GM12878 (cell line): ENCODE measurements around the gene CFP. TPM values are rescaled to one million over a fixed set of nuclear protein-coding genes. Genes with fewer than 3 reads are reported as not detected.

Experiments used
- ATAC-seq: fragments of 200-7000 bp; cut with Tn5 transposase; 3 replicates; pipeline ENCODE4 v1.9.1; 2020; ENCODE audit warnings: mild to moderate bottlenecking, moderate library complexity
- BruUV-seq: library from RNA; stranded (reverse); fragments of 400-500 nt; replicated peaks from 2 replicates; lab custom pipeline; 2021; lab: Mats Ljungman, UMichigan
- CTCF ChIA-PET: fragments of 300-600 bp; sonication (Branson Sonifier 250); formaldehyde crosslinking; extraction: SDS; loops from one replicate; lab custom pipeline; 2021; ENCODE audit warnings: inconsistent platforms; lab: Yijun Ruan, JAX
- POLR2A ChIA-PET: fragments of 350-600 bp; formaldehyde crosslinking; extraction: SDS; loops from one replicate; lab custom pipeline; 2021; ENCODE audit warnings: inconsistent platforms; lab: Charles Lee
- RAD21 ChIA-PET: fragments of 300-600 bp; sonication (Branson Sonifier 250); formaldehyde crosslinking; loops from one replicate; lab custom pipeline; 2023; ENCODE audit warnings: antibody characterized with exemption; ENCODE audit not compliant: unreplicated experiment; lab: Charles Lee
- SMC1A ChIA-PET: fragments of 300-600 bp; sonication (Branson Sonifier 250); formaldehyde crosslinking; loops from one replicate; lab custom pipeline; 2023; ENCODE audit not compliant: unreplicated experiment, uncharacterized antibody; lab: Charles Lee
- DNase-seq: peaks from one replicate; pipeline ENCODE4 v3.0.0-alpha.2; 2011; ENCODE audit warnings: low read depth, low spot score
- FAIRE-seq: peaks from 3 replicates; lab custom pipeline; 2011; peaks lifted over from hg19 to GRCh38; lab: Jason Lieb, UNC
- H2AFZ ChIP-seq: 2 replicates; pipeline ENCODE4 v1.6.0; 2011; ENCODE audit warnings: low read depth, low read length, control low read depth; ENCODE audit not compliant: control insufficient read depth
- H3K27ac ChIP-seq: 2 replicates; pipeline ENCODE4 v1.5.1; 2011; ENCODE audit warnings: control low read depth; ENCODE audit not compliant: control insufficient read depth, insufficient read depth
- H3K27me3 ChIP-seq, 2 experiments: replicated peaks in 1 of 2; 2 replicates each; pipeline versions ENCODE4 v1.6.0 to v1.6.1; 2011; ENCODE audit warnings: low read length in 1 of 2; ENCODE audit not compliant: control insufficient read depth in 2 of 2, insufficient read depth in 2 of 2
- H3K36me3 ChIP-seq, 2 experiments: 2 replicates each; pipeline ENCODE4 v1.5.1; 2011; ENCODE audit warnings: low read length in 1 of 2; ENCODE audit not compliant: control insufficient read depth in 2 of 2, insufficient read depth in 2 of 2
- H3K4me1 ChIP-seq: 2 replicates; pipeline ENCODE4 v1.6.1; 2011; ENCODE audit warnings: mild to moderate bottlenecking, low read length, moderate library complexity, mixed read lengths; ENCODE audit not compliant: control insufficient read depth, insufficient read depth
- H3K4me2 ChIP-seq: 2 replicates; pipeline ENCODE4 v1.6.0; 2011; ENCODE audit warnings: control low read depth; ENCODE audit not compliant: control insufficient read depth, insufficient read depth
- H3K4me3 ChIP-seq: fragments of 200-600 bp; sonication (generic); 2 replicates; pipeline ENCODE4 v1.5.1; 2016
- H3K79me2 ChIP-seq: 2 replicates; pipeline ENCODE4 v1.6.0; 2011; ENCODE audit warnings: low read length; ENCODE audit not compliant: control insufficient read depth, insufficient read depth
- H3K9ac ChIP-seq: 2 replicates; pipeline ENCODE4 v1.8.0; 2011; ENCODE audit warnings: low read length, control low read depth, mixed read lengths; ENCODE audit not compliant: control insufficient read depth, insufficient read depth
- H3K9me3 ChIP-seq: replicated peaks from 3 replicates; pipeline ENCODE4 v1.5.1; 2011; ENCODE audit warnings: mild to moderate bottlenecking, low read length; ENCODE audit not compliant: control insufficient read depth, insufficient read depth
- H4K20me1 ChIP-seq: 2 replicates; pipeline ENCODE4 v1.6.0; 2011; ENCODE audit not compliant: control insufficient read depth, insufficient read depth
- CBX3 ChIP-seq: fragments of 200-600 bp; sonication (generic); IDR thresholded peaks from 2 replicates; pipeline ENCODE4 v1.6.1; 2016; ENCODE audit warnings: low read depth, borderline replicate concordance
- MAX ChIP-seq: IDR thresholded peaks from 2 replicates; pipeline ENCODE4 v1.6.1; 2012; ENCODE audit warnings: low read depth, low read length, improper control_type of control experiment
- POU2F2 ChIP-seq: IDR thresholded peaks from 3 replicates; pipeline ENCODE4 v1.6.1; 2011; ENCODE audit warnings: low read depth, mild to moderate bottlenecking, low read length, borderline replicate concordance
- STAT1 ChIP-seq: fragments of 450-650 bp; conservative IDR thresholded peaks from 2 replicates; pipeline ENCODE4 v1.6.1; 2014; ENCODE audit warnings: antibody characterized with exemption, mild to moderate bottlenecking
- WGBS: methylation state at CpG from one replicate; pipeline ENCODE4 v1.1.6; 2016; ENCODE audit warnings: low lambda C conversion rate; ENCODE audit not compliant: insufficient replicate concordance, insufficient coverage; ENCODE audit errors: missing lambda C conversion rate; 5-methylcytosine and 5-hydroxymethylcytosine counted together
- in situ Hi-C: fragments of 300-500 bp; cut with MboI; formaldehyde crosslinking; loops from 9 replicates; pipeline ENCODE4 v1.14.3; 2018; ENCODE audit warnings: mixed read lengths
- intact Hi-C: fragments of 100-400 bp; cut with micrococcal nuclease; formaldehyde crosslinking; loops from one replicate; pipeline ENCODE4 v1.14.2; 2022; ENCODE audit not compliant: unreplicated experiment
- polyA plus RNA-seq, 11 experiments: library from polyadenylated mRNA; depleted of rRNA in 4 of 11; unstranded in 6 of 11; stranded (reverse) in 5 of 11; fragments of >200 nt; fragmentation: Nextera tagmentation in 4 of 11; fragmentation: Illumina TruSeq in 1 of 11; extraction: Ambion mirVana in 4 of 11; extraction: Trizol in 1 of 11; gene quantifications; 1 replicate in 1 of 11; 2 replicates in 10 of 11; pipeline versions ENCODE4 v1.2.1 to v1.2.3, GENCODE V29; 2011 to 2016; ENCODE audit warnings: inconsistent platforms in 2 of 11, missing spikeins in 2 of 11, low read depth in 1 of 11
- total RNA-seq, 4 experiments: library from RNA; depleted of rRNA in 3 of 4; stranded (reverse); fragments of >200 nt in 3 of 4; fragmentation: Illumina TruSeq in 1 of 4; extraction: Trizol in 1 of 4; gene quantifications; 2 replicates each; pipeline versions ENCODE4 v1.2.1 to v1.2.3, GENCODE V29; 2013 to 2021

Gene CFP
- total and polyA plus RNA-seq, 10 of the 15 experiments (the other 5 are each of a cell fraction or from before 2014, with no cell fraction given): 0.72 to 10.1 (median 2.8) TPM

- no peak for TF ChIP-seq STAT1
- no peak for TF ChIP-seq POU2F2
Observed at GRCh38 chrX:47661539-47661938, 31.8 kb upstream of the CFP start (continued).

DNA sequence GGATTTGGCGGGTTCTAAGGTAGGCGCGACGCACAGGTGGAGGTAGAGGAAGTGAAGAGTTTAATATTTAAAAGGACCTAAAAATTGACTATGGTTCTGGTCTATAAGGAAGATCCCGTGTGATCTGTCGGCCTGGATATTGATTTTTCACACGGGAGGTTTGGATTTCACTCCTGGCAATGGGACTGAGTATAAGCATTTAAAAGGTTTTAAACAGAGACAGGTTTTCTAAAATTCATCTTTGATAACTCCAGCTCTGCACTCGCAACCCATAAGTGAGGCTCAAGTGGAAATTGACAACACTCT is 29.6 kb upstream of the CFP start:
- Histone ChIP-seq H3K4me2 (0 out of 2 replicates have a peak overlapping the region, but pooled peaks have one; percentile 5), H3K4me3 (peak overlapping the region; percentile 70; the same call in 1 of the 2 replicates), H3K79me2 (peaks cover 11% of the 10 kb centered on the region)
- POLR2A ChIA-PET: no interaction called here
- no peak for TF ChIP-seq CBX3
- peak; percentile 38; the same call in 1 of the 2 replicates for TF ChIP-seq MAX
- TF ChIP-seq, all 136 proteins: peak for 1
- Histone ChIP-seq H3K9ac (no peak overlapping the region), H3K36me3 (peaks cover 2 to 11% of the 10 kb centered on the region in 2 experiments; a peak in 3 of 4 replicates), H4K20me1 (no peaks in the 10 kb centered on the region), H3K4me1 (no peaks in the 10 kb centered on the region), H3K27me3 (no peaks in the 10 kb centered on the region), H3K9me3 (no peaks in the 10 kb centered on the region), H3K27ac (peak overlapping the region; percentile 86), H2AFZ (peak overlapping the region; percentile 1)
- ChIA-PET SMC1A (no interaction called here), RAD21 (no interaction called here), CTCF (no interaction called here)
- in situ Hi-C loops: loop anchor here (10.0 kb wide), 1 partner anchor 465 kb away; the partner anchor contains the start of gene UBA1
- TSS peak; percentile 98 for BruUV-seq
- WGBS: 62% methylated on average over 8 of the region's 8 CpGs
- intact Hi-C loops: loop anchor here (5.0 kb wide), 2 partner anchors 178 to 368 kb away; partner anchors contain the start of gene ZNF81
- no peak for ATAC-seq
- peak; percentile 64 for FAIRE-seq
- no peak for DNase-seq
